NCI-H82 treated with DMSO at 0.1 percent for 48 hours (cell line): Measurements from ENCODE around the gene IQCF5.
"Not testable (repeated sequence)": the region's sequence is repeated elsewhere in the genome, so short reads cannot be mapped to it uniquely, and the experiment has no call there.

Experiments
- DNase-seq: peaks from one replicate; lab custom pipeline; 2025; ENCODE audit not compliant: unreplicated experiment; lab: John Stamatoyannopoulos, UW

IQCF5 gene

DNA sequence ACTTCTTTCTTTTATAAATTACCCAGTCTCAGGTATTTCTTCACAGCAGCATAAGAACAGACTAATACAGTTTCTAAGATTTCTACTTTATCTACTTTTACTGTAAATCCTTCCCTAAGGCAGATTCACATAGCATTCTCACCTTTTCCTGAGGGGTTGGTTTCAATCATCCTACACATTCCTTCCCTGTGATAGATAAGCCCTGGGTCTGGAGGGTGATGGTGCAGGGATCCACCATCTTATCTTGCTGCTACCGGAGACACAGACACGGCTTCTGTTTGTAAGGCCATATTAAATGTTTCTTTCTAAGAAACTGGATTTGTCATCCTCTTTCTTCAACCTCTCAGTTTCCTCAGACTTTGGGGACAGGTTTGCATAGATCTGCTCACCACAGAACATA is 6.1 kb downstream of the IQCF5 start:
- DNase-seq, result no peak

DNA sequence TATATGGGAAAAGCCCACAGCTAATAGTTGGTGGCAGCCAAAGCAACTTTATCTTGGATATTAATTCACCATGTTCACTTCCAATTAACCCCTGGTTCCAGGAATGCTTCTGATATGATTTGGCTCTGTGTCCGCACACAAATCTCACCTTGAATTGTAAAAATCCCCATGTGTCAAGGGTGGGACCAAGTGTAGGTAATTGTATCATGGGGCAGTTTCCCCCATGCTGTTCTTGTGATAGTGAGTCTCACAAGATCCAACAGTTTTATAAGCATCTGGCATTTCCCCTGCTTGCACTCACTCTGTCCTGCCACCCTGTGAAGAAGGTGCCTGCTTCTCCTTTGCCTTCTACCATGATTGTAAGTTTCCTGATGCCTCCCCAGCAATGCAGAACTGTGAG is 6.5 kb downstream of the IQCF5 start:
- DNase-seq, result not testable (repeated sequence)

DNA sequence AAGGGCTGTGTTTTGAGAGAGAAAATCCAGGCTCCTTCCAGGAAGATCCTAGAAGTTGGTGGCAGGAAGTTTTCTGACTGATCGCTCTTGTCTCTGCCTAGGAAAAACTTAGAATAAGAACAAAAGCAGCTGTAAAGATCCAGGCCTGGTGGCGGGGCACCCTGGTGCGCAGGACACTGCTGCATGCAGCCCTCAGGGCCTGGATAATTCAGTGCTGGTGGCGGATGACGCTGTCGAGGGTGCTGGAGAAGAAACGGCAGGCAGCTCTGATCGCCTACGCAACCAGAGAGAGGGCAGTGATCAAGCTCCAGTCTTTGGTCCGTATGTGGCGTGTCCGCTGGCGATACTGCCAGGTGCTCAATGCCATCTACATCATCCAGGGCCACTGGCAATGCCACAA is 12.5 kb downstream of the IQCF5 start:
- DNase-seq, result no peak

DNA sequence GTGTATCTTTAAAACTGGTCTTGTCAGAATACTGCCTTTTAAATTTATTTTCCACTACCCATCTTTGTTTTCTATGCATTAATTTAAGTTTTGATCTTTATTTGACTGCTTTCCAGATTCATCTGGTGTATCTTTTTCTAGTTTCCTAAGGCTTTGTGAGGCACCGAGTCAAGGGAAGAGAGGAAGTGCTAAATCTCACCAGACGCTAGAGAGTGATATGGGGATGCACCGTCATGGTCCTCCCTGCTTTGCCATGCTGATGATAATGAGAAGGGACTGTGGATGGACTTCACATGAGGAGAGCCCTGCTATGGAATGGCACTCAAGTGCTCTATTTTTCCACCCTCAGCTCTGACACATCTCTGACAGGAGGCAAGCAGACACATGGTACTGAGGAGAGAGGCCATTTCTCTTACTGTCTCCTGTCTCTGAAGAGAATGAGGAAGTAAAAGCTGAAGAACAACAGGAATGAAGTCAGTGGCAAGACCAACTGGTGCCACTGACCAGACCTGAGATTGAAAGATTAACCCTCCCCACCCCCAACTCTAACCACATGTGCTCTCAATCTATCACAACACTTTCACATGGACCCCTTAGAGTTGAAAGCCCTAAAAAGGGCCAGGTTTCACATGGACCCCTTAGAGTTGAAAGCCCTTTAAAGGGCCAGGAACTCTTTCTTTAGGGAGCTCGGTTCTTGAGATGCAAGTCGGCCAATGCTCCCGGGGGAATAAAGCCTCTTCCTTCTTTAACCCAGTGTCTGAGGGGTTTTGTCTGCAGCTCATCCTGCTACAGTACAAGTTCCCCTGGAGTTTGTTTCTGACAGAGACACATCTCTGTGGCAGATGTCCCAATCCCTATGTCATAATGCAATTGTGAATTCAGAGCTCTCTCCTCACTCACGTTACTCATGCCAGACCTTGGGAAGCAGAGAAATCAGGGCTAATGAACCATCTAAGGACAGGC is 14.4 kb downstream of the IQCF5 start, which contains the start of gene IQCF2:
Gene IQCF2, plus strand, starts transcription at position 913 of the 963 bp plus-strand sequence. CDS start 52 bp downstream, outside the sequence.
- DNase-seq, result no peak

DNA sequence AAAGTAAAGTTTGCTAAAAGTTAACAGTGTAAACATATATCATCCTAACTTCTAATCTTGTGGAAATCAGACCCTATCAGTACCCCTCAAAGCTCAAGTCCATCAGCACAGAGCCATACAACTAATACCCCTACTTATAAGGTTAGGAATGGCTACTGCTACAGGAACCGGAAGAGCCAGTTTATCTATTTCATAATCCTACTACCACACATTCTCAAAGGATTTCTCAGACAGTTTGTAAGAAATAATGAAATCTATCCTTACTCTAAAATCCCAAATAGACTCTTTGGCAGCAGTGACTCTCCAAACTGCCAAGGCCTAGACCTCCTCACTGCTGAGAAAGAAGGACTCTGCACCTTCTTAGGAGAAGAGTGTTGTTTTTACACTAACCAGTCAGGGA is 20.0 kb downstream of the IQCF5 start:
- DNase-seq, result not testable (repeated sequence)

DNA sequence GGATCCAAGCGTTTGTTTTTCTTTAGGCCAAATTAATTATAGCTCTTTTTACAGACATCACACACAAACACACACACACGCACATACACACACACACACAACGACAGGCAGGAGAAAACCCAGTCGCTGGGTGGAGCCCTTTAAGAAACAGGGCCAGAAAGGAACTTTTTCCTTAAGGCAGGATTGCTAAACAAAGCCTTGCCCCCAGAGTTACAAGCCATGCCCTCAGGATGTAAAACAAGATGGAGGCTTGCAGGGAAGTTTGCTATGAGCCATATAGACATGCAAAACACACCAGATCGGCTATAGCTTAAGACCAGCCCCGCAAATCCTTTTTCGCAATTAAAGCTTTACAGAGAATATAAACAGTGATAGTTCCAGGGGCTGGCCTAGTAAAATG is 30.3 kb downstream of the IQCF5 start:
- DNase-seq, result no peak

DNA sequence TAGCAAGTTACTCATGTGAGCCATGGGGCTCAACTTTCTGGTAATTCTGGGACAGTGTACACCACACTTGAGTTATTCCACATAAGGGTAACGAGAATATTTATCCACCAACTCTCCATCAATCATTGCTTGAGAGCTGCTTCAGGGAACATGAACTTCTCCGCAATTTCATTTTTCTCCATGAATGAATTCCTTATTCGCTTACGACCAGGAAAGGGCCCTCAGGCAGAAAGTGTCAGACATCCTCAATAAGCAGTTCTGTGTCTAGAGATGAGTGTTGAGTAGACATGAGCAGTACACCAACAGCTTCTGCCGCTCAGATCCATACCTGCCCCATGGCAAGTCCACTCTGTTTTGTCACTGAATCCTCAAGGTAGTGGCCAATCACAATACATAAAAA is 38.8 kb downstream of the IQCF5 start:
- no peak for DNase-seq

DNA sequence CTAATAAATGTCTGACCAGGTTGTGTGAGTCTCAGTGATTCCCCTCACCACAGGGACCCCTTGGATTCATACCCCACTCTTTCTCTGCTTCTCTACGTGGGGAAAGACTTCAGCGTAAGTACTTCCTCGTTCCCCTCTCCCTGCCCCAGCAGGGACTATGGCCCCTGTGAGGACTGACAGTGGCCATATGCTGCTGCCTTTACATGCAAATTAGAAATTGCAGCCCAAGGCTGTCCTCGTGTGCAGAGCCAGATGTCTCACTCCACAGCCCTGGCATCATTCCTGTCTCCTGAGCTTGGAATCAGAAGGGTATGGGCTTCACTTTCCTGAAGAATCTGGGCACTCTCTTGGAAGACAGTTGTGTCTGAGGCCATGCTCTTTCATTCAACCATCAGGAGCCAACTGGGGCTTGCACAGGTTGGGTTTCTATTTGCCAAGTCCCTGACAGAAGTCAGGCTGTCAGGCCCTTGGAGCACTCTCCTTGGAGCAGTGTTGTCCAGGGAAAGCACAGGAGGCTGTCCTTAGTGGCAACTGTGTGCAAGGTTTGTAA is 44.5 kb downstream of the IQCF5 start:
- DNase-seq, result no peak

DNA sequence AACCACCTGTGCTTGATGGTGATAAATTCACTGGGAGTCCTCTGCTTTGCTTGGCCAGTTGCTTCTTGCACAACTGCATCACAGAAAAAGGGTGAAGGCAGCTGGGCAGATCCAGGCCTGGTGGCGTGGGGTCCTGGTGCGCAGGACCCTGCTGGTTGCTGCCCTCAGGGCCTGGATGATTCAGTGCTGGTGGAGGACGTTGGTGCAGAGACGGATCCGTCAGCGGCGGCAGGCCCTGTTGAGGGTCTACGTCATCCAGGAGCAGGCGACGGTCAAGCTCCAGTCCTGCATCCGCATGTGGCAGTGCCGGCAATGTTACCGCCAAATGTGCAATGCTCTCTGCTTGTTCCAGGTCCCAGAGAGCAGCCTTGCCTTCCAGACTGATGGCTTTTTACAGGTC is 45.1 kb downstream of the IQCF5 start:
- DNase-seq, result no peak

DNA sequence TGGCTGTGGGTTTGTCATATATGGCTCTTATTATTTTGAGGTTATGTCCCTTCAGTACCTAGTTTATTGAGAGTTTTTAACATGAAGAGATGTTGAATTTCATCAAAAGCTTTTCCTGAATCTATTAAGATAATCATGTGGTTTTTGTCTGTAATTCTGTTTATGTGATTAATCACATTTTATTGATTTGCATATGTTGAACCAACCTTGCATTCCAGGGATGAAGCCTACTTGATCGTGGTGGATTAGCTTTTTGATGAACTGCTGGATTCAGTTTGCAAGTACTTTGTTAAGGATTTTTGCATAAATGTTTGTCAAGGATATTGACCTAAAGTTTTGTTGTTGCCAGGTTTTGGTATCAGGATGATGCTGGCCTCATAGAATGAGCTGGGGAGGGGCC is 47.1 kb downstream of the IQCF5 start:
- no peak for DNase-seq
